Adrenal gland (tissue), 5 donors: ENCODE results near the gene MICAL3.

ENCODE experiments used
- POLR2A ChIP-seq, 2 donors: fragments of 450-650 bp; IDR thresholded peaks; one replicate each; pipeline ENCODE4 v1.6.1; 2017; ENCODE audit warnings: antibody characterized with exemption in 2 of 2, mild to moderate bottlenecking in 2 of 2, moderate library complexity in 1 of 2
- TF ChIP-seq, protein P1 (sequence below), 6 experiments: fragments of 450-650 bp in 4 of 6; fragments of 200-600 bp in 2 of 6; sonication (generic) in 1 of 6; IDR thresholded peaks; 1 replicate in 5 of 6; 2 replicates in 1 of 6; pipeline versions ENCODE4 v1.5.1 to v1.8.0; 2016 to 2021; ENCODE audit warnings: antibody characterized with exemption in 6 of 6, mild to moderate bottlenecking in 2 of 6, moderate library complexity in 1 of 6
- donor health status: DM: no; HTN: no; CAD: no.

- TF ChIP-seq, protein P1, sequence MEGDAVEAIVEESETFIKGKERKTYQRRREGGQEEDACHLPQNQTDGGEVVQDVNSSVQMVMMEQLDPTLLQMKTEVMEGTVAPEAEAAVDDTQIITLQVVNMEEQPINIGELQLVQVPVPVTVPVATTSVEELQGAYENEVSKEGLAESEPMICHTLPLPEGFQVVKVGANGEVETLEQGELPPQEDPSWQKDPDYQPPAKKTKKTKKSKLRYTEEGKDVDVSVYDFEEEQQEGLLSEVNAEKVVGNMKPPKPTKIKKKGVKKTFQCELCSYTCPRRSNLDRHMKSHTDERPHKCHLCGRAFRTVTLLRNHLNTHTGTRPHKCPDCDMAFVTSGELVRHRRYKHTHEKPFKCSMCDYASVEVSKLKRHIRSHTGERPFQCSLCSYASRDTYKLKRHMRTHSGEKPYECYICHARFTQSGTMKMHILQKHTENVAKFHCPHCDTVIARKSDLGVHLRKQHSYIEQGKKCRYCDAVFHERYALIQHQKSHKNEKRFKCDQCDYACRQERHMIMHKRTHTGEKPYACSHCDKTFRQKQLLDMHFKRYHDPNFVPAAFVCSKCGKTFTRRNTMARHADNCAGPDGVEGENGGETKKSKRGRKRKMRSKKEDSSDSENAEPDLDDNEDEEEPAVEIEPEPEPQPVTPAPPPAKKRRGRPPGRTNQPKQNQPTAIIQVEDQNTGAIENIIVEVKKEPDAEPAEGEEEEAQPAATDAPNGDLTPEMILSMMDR (IDR thresholded peaks at IDR 0.05) = no peak
- no peak for TF ChIP-seq POLR2A (IDR thresholded peaks at IDR 0.05)
Measured at GRCh38 chr22:17883356-17883755, 141.0 kb downstream of the MICAL3 start.
